HG02840 (cell line): ENCODE data around the gene MAP1B.

ENCODE experiments used
- ATAC-seq: cut with Tn5 transposase; IDR thresholded peaks from one replicate; pipeline ENCODE4 v1.9.1; 2021; ENCODE audit warnings: mild to moderate bottlenecking, moderate library complexity, moderate number of reproducible peaks; ENCODE audit not compliant: unreplicated experiment, low FRiP score

The MAP1B gene

GRCh38 chr5:72126796-72127195, 19.5 kb downstream of the MAP1B start:
- no peak for ATAC-seq

DNA sequence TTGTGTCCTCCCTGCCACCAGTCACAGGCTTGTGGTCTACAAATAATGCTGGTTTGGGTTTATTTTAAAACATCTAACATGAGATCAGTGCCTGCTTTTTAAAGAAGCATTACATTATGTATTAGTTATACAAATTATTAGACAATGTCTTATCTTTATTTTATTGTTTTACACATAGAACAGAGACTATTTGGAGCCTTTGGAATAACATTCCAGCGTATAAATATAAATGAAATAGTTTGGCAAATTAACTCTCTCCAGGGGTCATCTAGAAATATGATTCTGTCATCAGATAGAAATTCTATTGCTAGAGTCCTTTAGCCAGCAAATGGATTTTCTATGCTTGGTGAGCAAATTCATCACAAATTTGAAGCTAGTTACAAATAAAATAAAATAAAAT, 22.4 kb downstream of the MAP1B start:
- no peak for ATAC-seq

DNA sequence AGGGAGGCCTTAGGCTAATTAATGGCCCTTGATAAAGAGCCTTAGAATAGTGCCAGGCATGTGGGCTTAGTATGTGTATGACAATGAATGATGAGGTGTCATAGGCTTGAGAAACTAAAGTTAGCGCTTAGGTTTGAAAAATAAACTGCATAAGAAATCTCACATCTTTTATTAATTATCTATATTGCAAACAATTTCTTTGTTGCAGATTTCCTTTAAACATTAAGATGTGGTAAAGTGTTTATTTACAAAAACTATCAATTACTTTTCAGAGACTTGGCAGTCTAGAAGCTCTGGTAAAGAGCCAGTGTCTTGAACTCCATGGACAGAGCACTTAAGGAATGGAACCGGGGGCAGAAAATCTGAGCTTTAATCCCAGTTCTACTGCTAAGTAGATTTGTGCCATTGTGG, 23.1 kb downstream of the MAP1B start:
- no peak for ATAC-seq

- ATAC-seq, result no peak
These were observed 26.1 kb downstream of the MAP1B start for GRCh38 chr5:72133212-72133990.

DNA sequence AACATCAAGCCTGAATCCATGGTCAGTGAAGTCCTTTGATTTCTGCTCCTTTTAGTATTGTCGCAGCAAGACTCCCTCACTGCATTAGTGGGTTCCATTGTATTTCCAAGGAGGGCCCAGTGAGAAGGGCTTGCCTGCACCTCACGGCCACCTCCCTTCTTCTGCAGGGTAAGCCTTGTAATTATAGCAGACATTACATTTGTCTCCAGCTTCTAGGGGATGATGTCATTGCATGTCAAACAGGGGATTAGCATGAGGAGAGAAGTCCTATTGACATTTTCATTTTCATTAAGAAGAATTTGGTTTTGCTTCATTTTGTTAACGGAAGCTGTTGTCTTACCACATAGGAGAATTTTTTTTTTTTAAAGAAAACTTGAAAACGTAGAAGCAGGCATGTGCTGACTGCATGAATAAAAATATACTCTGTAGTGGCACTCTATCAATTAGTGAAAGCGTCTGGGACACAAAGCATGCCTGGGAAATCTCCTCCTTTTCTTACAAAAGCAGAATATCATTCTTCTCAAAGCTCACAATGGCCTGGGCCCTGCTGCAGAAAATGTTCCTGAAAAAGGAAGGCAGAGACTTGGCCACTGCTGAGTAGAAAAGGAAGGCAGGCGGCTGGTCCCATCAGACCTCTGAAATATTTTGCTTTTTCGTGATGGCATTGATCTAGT, 27.1 kb downstream of the MAP1B start:
- ATAC-seq, result no peak

DNA sequence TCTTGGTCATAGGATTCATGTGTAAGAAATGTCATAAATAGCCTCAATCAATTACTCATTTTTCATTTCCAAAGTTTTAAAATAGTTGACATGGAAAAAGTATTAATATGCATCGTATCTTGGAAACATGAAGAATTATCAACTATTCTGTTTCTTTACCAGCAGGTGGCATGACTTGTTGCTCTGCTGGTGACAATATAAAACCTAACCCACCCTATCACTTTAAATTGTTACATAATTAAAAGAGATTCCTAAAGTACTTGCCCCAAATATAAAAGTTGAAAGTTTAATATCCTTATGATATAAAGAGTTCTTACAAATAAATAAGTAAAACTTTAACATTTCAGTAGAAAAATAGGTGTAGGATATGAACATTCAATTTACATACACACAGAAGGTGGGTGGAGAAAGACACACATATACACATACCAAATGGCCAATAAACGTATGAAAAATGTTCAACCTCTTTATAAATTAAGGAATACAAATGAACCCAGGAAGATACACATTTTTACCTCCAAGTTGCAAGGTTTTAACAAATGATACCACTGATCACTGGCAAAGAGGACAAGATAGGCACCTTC, 30.6 kb downstream of the MAP1B start:
- no peak for ATAC-seq

DNA sequence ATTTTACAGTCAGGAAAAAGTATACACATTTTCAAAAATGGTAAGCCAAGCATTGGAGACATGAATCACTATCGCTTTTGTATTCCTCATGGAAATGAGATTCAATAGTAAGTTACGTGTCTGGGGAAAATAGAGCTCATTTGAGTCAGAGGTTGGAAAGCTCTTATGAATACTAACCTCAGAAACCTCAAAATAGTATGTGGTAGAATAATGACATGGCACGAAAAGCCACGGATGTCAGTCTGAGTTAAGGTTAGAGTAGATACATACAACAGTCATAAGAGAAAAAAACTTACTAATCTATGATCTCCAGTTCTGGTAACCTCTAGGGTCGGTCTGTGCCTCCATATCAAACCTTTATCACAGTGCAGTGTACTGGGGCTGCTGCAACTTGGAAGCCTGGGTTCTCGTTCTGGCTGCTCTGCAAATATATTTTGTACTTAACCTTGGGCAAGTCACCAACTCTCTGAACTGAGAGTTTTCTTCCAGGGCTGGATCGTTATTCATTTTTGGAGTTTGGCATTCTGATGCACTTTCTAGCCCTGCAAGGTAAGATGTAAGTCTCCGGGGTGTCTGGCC, 31.8 kb downstream of the MAP1B start:
- ATAC-seq, result no peak

DNA sequence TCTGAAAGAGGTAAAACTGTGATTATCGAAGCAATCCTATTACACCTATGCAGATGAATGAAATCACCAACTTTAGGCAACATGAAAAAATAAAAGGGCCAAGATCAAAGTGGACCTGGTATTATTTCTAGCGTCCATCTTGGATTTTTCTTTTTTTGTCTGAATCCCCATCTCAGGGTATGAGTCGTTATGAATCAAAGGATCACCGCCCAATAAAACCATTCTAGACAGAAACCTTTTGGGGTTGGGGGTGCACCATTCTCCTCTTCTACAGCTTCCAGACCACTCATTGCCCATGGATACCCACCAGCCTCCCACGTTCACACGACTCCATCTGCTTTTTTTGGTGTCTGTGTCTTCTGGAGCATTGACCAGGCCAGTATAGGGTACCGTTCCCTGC, 33.4 kb downstream of the MAP1B start:
- no peak for ATAC-seq

DNA sequence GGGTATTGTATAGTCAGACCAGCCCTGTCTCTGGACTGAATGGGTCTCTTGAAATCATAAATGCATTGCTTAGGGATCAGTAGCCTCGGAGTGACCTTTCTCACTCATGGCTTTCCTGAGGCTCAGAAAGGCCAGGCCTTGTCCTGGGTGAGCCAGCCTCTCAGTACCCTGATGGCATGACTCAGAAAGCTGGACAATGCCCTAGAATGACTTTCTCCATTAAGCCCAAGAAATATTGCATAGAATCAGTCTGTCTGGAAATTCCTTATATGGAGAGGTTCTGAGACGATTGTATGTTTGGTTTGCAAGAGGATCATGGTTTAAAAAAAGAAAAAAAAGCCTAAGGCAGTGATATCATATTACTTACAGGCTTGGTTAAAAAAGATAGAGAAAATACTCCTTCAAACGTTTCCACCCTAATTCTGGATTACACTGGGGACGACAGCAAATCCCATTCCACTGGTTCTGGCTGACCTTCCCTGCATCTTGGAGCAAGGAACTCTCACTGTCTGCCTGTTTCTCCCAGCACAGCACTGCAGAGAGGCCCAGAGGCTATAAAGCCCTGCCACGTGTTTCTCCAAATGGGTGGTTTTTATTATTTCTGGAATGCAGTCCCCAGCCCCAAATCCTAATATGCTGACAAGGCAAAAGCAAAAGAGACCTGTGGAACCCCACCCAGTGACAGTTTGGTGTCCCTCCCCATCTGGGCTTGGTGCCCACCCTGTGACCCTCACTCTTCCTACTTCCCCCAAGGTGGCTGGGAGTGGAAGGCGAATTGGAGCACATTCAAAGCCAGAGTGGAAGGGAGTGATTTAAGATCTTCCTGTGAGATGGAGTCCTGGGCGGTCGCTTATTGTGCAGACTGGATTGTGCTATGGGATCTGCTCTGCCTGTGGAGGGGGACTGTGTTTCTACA, 34.4 kb downstream of the MAP1B start:
- ATAC-seq, result no peak

DNA sequence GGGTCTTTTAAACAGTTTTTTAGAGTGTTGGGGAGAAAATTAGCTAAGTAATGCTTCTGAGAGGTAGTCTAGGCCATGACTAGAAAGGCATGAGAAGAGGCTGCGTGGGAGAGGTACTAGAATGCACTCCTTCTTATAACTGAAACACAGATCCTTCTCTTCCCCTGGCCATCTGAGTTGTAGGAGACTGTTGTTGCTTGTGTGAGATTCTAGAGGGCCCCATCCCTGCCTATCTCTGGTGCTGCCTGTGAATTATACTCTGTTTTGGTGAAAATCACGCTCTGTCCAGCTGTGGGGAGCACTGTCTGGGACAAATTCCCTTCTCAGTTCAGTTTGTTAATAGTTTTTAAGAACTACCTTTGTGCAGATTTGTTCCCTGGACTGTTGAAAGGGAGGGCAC, 37.5 kb downstream of the MAP1B start:
- no peak for ATAC-seq

- no peak for ATAC-seq
These were observed 38.1 kb downstream of the MAP1B start for GRCh38 chr5:72145348-72145747.

- ATAC-seq, result no peak
These were observed 38.8 kb downstream of the MAP1B start for GRCh38 chr5:72146056-72146455.

DNA sequence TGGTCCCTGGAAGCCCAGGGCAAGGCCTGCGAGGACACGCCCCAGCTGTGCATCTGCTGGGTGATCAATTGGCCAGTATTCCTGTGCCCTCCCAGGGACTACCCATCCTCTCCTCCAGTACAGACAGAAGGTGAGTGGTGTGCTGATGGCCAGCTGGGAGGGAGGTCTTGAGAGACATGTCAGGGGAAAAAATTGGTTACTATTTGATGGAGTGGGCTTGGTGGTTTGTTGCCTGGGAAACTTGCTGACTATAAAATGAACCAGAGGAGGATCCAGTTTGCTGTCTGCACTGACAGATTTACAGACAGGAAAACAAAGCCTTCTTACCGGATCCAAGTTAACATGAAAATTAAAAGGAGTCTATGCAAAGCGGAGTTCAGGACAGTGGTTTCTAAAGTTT, 40.3 kb downstream of the MAP1B start:
- no peak for ATAC-seq

GRCh38 chr5:72149742-72150141, 42.5 kb downstream of the MAP1B start:
- ATAC-seq, result no peak

DNA sequence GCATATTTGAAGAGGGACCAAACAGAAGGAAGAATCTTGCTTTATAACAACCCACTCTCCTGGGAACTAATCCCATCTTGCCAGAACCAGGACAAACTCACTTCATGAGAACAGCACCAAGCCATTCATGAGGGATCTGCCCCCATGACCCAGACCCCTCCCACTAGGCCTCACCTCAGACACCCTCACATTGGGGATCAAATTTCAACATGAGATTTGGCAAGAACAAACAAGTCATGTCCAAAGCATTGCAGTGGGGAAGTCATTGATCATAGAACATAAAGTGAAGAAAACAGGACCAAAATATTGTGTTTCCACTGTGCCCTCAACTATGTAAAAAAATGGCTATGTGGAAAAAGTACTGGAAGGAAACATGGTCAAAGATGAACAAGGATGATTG, 43.9 kb downstream of the MAP1B start:
- no peak for ATAC-seq

DNA sequence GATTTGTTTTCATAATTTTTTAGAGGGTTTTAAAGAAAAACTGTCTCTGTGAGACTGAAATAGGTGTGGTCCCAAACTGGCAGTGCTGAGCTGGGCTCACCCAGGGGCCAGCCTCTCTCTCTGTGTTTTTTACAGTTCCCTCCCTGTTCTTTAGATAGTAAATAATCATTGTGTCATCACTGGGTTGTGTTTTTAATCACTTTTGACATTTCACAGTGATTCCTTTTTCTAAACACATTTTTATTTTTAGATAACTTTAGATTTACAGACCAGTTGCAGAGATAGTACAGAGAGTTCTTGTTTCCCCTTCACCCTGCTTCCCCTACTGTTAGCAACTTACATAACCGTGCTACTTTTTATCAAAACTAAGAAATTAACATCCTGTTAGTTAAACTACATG, 44.4 kb downstream of the MAP1B start:
- ATAC-seq, result no peak

GRCh38 chr5:72152545-72152944, 45.3 kb downstream of the MAP1B start:
- ATAC-seq, result no peak

DNA sequence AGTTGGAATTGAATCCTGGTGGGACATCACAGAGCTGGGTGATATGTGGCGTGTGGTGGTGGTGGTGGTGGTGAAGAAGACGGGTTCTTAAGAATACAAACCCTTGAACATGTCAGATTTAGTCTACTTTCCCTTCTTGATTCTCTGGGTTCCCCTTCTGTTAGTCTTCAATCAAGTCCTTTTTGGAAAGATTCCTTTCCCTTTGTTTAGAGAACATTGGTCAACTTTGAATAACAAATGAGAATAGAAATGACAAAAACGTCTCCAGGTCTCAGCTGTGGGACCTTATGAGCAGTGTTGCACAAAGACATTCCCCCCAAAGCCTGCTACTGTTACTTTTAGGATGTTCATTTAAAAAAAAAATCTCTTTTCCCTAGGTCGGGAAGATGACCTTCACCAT, 46.3 kb downstream of the MAP1B start:
- ATAC-seq, result no peak

DNA sequence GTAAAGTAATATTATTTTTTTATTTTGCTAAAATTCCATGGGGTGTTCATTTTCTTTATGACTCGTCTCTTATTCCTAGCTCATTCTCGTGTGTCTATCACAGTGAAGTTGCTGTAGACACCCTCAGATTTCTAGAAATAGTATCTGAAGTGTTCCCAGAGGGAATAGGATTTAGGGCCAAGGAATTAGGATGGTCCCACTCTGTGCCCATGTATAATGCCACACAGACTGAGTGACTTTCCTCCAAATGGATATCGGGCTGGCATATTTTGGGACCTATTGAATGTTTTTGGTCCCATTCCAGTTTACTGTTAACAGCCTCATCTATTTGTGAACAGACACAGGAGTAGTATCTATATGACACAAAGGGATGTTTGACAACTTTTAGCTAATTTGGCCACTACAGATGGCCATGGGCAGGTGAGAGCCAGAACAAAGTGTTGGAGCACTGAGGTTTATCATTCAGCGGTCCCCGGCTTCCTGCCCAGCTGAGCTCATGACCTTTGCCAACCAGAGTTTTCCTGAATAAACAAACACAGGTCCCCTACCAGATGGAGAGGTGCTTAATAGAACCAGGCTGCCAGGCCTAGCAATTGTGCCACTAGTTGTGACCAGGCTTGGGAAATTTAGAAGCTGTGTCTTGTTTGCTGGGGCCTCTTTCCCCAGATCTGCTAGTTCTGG, 46.9 kb downstream of the MAP1B start:
- no peak for ATAC-seq
